HepG2 (cell line): ENCODE measurements around the gene ANKRD10.

ENCODE experiments used
- EEA1 ChIP-seq: sonication (generic); formaldehyde crosslinking; IDR thresholded peaks from 2 replicates; pipeline ENCODE4 v1.5.1; 2020; ENCODE audit warnings: mild to moderate bottlenecking, missing genetic modification reagents, borderline replicate concordance
- NFKBIZ ChIP-seq: IDR thresholded peaks from 2 replicates; pipeline ENCODE4 v1.6.1; 2018; ENCODE audit warnings: missing genetic modification reagents, missing compliant biosample characterization
- SETDB1 ChIP-seq: sonication (generic); formaldehyde crosslinking; IDR thresholded peaks from 2 replicates; pipeline ENCODE4 v1.5.1; 2020; ENCODE audit warnings: missing genetic modification reagents, mild to moderate bottlenecking, borderline replicate concordance
- TF ChIP-seq, protein P1 (sequence below): sonication (generic); formaldehyde crosslinking; IDR thresholded peaks from 2 replicates; pipeline ENCODE4 v1.5.0; 2020; ENCODE audit warnings: mild to moderate bottlenecking, missing genetic modification reagents
- TF ChIP-seq, protein P2 (sequence below): sonication (generic); formaldehyde crosslinking; IDR thresholded peaks from 2 replicates; pipeline ENCODE4 v1.5.0; 2020; ENCODE audit warnings: mild to moderate bottlenecking, missing genetic modification reagents, moderate library complexity

DNA sequence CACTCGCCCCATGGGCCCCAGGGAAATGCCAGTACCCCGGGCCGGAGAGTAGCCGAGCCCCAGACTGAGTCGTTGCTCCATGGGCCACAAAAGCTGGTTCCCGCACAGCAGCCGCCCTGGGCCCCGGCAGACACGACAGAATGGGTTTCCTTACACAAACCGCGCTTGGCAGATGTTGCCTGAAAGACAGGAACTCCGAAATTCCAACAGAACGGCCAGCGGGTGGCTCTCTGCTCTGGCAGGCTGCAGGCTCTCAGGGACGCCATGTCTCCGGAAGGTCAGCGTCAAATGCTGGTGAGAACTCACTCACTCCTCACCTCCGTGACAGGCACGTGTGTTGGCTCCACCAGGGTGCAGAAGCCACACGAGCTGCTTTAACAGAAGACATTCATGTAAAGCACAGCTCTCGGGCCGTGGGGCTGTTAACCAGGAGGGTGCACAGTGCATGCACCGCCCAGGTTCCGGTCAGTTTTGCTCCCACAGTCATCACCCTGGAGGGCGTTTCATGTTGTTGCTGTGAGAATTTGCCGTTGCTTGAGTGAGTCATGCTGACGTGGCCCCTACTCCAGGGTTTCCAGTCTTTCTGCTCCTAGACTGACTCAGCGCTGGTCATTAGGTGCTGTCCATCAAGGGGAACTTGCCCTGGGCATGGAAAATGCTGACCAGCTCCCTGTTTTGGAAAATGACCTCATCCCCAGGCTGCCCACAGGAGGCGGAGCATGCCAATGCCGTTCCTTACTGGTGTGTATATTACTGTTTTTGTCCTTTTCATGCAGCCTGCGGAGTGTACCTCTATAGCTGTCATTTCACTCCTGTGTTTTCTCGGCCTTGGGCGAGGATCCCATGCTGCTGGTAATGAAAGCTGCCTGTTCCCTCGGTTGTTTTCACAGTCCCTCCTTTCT is 44.8 kb downstream of the ANKRD10 start:
- TF ChIP-seq, protein P1, sequence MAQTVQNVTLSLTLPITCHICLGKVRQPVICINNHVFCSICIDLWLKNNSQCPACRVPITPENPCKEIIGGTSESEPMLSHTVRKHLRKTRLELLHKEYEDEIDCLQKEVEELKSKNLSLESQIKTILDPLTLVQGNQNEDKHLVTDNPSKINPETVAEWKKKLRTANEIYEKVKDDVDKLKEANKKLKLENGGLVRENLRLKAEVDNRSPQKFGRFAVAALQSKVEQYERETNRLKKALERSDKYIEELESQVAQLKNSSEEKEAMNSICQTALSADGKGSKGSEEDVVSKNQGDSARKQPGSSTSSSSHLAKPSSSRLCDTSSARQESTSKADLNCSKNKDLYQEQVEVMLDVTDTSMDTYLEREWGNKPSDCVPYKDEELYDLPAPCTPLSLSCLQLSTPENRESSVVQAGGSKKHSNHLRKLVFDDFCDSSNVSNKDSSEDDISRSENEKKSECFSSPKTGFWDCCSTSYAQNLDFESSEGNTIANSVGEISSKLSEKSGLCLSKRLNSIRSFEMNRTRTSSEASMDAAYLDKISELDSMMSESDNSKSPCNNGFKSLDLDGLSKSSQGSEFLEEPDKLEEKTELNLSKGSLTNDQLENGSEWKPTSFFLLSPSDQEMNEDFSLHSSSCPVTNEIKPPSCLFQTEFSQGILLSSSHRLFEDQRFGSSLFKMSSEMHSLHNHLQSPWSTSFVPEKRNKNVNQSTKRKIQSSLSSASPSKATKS (CRISPR knock-in tag) = no peak
- TF ChIP-seq SETDB1 (no peak), EEA1 (peak; percentile 45; the same call in 1 of the 2 replicates), NFKBIZ (0 out of 2 replicates have a peak, but pooled peaks have one; percentile 17)
- TF ChIP-seq, protein P2, sequence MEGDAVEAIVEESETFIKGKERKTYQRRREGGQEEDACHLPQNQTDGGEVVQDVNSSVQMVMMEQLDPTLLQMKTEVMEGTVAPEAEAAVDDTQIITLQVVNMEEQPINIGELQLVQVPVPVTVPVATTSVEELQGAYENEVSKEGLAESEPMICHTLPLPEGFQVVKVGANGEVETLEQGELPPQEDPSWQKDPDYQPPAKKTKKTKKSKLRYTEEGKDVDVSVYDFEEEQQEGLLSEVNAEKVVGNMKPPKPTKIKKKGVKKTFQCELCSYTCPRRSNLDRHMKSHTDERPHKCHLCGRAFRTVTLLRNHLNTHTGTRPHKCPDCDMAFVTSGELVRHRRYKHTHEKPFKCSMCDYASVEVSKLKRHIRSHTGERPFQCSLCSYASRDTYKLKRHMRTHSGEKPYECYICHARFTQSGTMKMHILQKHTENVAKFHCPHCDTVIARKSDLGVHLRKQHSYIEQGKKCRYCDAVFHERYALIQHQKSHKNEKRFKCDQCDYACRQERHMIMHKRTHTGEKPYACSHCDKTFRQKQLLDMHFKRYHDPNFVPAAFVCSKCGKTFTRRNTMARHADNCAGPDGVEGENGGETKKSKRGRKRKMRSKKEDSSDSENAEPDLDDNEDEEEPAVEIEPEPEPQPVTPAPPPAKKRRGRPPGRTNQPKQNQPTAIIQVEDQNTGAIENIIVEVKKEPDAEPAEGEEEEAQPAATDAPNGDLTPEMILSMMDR = peak; percentile 38; the same call in 1 of the 2 replicates
